ENCODE data around the gene SMYD3.

GRCh38 chr1:245987997-245988392, 519.1 kb downstream of the SMYD3 start:
- TF ChIP-seq, protein P1, sequence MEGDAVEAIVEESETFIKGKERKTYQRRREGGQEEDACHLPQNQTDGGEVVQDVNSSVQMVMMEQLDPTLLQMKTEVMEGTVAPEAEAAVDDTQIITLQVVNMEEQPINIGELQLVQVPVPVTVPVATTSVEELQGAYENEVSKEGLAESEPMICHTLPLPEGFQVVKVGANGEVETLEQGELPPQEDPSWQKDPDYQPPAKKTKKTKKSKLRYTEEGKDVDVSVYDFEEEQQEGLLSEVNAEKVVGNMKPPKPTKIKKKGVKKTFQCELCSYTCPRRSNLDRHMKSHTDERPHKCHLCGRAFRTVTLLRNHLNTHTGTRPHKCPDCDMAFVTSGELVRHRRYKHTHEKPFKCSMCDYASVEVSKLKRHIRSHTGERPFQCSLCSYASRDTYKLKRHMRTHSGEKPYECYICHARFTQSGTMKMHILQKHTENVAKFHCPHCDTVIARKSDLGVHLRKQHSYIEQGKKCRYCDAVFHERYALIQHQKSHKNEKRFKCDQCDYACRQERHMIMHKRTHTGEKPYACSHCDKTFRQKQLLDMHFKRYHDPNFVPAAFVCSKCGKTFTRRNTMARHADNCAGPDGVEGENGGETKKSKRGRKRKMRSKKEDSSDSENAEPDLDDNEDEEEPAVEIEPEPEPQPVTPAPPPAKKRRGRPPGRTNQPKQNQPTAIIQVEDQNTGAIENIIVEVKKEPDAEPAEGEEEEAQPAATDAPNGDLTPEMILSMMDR (IDR thresholded peaks at IDR 0.05), result no peak
- TF ChIP-seq POLR2A (IDR thresholded peaks at IDR 0.05), result no peak

All from adrenal gland (tissue), 5 donors.